Measurements from ENCODE around the gene FAM131A. TPM values are rescaled to one million over a fixed set of nuclear protein-coding genes. Genes with fewer than 3 reads are reported as not detected.

FAM131A gene
- total RNA-seq, 1 donor from 2014 or later = 51.4 TPM

GRCh38 chr3:184315543-184315867 is 21.9 kb upstream of the FAM131A start:
- peak overlapping the region; percentile 89 for H3K27ac Mint-ChIP-seq (ENCODE audit: unreplicated experiment)
- DNase-seq = no peak
- peak overlapping the region; percentile 88 for H3K4me3 Mint-ChIP-seq (ENCODE audit: unreplicated experiment)
- H3K27me3 Mint-ChIP-seq (ENCODE audit: unreplicated experiment) = peaks cover 2% of the 10 kb centered on the region
- H3K36me3 Mint-ChIP-seq (ENCODE audit: unreplicated experiment) = no peaks in the 10 kb centered on the region
- H3K9me3 Mint-ChIP-seq (ENCODE audit: unreplicated experiment) = peaks cover 4% of the 10 kb centered on the region
- TF ChIP-seq, protein P1, sequence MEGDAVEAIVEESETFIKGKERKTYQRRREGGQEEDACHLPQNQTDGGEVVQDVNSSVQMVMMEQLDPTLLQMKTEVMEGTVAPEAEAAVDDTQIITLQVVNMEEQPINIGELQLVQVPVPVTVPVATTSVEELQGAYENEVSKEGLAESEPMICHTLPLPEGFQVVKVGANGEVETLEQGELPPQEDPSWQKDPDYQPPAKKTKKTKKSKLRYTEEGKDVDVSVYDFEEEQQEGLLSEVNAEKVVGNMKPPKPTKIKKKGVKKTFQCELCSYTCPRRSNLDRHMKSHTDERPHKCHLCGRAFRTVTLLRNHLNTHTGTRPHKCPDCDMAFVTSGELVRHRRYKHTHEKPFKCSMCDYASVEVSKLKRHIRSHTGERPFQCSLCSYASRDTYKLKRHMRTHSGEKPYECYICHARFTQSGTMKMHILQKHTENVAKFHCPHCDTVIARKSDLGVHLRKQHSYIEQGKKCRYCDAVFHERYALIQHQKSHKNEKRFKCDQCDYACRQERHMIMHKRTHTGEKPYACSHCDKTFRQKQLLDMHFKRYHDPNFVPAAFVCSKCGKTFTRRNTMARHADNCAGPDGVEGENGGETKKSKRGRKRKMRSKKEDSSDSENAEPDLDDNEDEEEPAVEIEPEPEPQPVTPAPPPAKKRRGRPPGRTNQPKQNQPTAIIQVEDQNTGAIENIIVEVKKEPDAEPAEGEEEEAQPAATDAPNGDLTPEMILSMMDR (IDR thresholded peaks at IDR 0.05; ENCODE audit: partially characterized antibody, unreplicated experiment) = no peak
- H3K4me1 Mint-ChIP-seq (ENCODE audit: low read depth, unreplicated experiment) = peaks cover 10% of the 10 kb centered on the region

DNA sequence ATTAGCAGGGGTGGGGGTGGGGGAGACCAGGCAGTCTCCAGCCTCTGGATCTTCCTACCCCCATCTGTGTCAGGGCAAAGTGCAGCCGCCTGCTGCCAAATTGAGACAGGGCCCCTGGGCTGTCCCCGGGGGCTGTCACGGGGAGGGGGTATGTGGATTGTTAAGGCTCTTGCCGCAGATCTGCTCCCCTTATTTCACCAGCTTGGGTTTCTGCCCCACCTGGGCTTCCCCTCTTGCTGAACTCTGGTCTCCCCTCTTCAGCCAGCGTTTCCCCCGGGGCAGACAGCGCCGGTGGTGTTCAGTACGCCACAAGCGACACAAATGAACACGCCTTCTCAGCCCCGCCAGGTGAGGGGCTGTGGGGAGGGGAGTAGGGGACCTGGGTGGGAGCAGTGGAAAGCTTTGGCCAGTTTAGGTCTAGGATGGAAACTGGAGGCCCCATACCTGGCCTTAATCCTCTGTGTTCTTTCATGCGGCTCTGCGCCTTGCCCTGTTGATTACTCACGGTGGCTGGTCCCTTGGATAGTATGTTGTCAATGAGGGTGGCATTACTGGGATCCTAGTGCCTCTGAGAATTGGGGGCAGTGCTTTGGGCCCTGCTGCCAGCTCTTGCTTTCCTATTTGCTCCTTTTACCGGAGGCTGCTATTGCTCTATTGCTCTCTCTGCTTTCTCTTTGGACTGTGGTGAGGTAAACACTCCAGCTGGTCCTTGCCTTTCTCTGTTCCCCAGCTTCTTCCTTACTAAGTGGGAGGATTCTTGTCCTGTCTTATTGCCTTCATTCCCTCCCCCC is 21.3 kb upstream of the FAM131A start:
- Mint-ChIP-seq H3K9me3 (ENCODE audit: unreplicated experiment) (peaks cover 5% of the 10 kb centered on the region), H3K27me3 (ENCODE audit: unreplicated experiment) (peaks cover 2% of the 10 kb centered on the region), H3K4me1 (ENCODE audit: low read depth, unreplicated experiment) (peaks cover 10% of the 10 kb centered on the region), H3K36me3 (ENCODE audit: unreplicated experiment) (no peaks in the 10 kb centered on the region), H3K4me3 (ENCODE audit: unreplicated experiment) (peak overlapping the region; percentile 88), H3K27ac (ENCODE audit: unreplicated experiment) (peak overlapping the region; percentile 89)
- TF ChIP-seq, protein P1 (IDR thresholded peaks at IDR 0.05; ENCODE audit: partially characterized antibody, unreplicated experiment) = no peak
- DNase-seq = peak; percentile 43

DNA sequence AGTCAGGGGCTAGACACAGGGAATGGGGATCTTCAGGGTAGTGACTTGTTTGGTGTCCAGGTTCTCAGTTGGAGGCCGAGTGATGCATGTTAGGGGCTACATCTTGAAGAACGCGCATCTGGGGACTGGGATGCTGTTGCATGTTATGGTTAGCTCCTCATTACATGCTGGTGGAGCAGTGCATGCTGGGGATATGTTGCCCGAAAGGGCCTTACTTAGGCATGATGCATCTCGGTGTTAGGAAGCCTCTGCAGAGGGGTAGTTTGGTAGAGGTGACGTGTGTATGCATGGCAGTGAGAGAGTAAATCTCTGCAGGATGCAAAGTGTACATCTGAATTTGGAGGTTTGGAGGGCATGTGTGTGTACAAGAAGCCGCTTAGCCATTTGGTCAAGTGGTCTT is 20.6 kb upstream of the FAM131A start:
- Mint-ChIP-seq H3K27ac (ENCODE audit: unreplicated experiment) (peak overlapping the region; percentile 89), H3K4me3 (ENCODE audit: unreplicated experiment) (peak overlapping the region; percentile 88), H3K9me3 (ENCODE audit: unreplicated experiment) (peaks cover 2% of the 10 kb centered on the region), H3K36me3 (ENCODE audit: unreplicated experiment) (no peaks in the 10 kb centered on the region), H3K27me3 (ENCODE audit: unreplicated experiment) (peaks cover 2% of the 10 kb centered on the region), H3K4me1 (ENCODE audit: low read depth, unreplicated experiment) (peaks cover 10% of the 10 kb centered on the region)
- TF ChIP-seq, protein P1 (IDR thresholded peaks at IDR 0.05; ENCODE audit: partially characterized antibody, unreplicated experiment) = no peak
- DNase-seq = no peak

DNA sequence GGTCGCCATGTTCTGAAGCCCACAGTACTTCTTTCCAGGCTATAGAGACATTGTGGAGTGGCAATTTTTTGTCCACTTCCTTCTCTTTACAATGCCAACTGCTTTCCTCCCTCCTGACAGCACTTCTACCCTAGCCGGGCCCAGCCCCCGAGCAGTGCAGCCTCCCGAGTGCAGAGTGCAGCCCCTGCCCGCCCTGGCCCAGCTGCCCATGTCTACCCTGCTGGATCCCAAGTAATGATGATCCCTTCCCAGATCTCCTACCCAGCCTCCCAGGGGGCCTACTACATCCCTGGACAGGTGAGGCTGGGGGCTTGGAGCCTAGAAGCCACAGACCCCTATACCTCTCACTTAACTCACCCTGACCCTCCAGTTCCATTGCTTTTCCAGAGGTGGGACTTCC is 20.2 kb upstream of the FAM131A start:
- peaks cover 10% of the 10 kb centered on the region for H3K4me1 Mint-ChIP-seq (ENCODE audit: low read depth, unreplicated experiment)
- H3K27me3 Mint-ChIP-seq (ENCODE audit: unreplicated experiment) = peaks cover 3% of the 10 kb centered on the region
- peak overlapping the region; percentile 88 for H3K4me3 Mint-ChIP-seq (ENCODE audit: unreplicated experiment)
- H3K36me3 Mint-ChIP-seq (ENCODE audit: unreplicated experiment) = no peaks in the 10 kb centered on the region
- TF ChIP-seq, protein P1 (IDR thresholded peaks at IDR 0.05; ENCODE audit: partially characterized antibody, unreplicated experiment) = no peak
- peak overlapping the region; percentile 49 for H3K27ac Mint-ChIP-seq (ENCODE audit: unreplicated experiment)
- DNase-seq = no peak
- H3K9me3 Mint-ChIP-seq (ENCODE audit: unreplicated experiment) = peaks cover 2% of the 10 kb centered on the region

GRCh38 chr3:184320104-184320445 is 17.3 kb upstream of the FAM131A start:
- TF ChIP-seq, protein P1 (IDR thresholded peaks at IDR 0.05; ENCODE audit: partially characterized antibody, unreplicated experiment) = no peak
- H3K4me3 Mint-ChIP-seq (ENCODE audit: unreplicated experiment) = no peak overlapping the region
- peaks cover 7% of the 10 kb centered on the region for H3K27me3 Mint-ChIP-seq (ENCODE audit: unreplicated experiment)
- H3K27ac Mint-ChIP-seq (ENCODE audit: unreplicated experiment) = no peak overlapping the region
- peaks cover 6% of the 10 kb centered on the region for H3K9me3 Mint-ChIP-seq (ENCODE audit: unreplicated experiment)
- H3K4me1 Mint-ChIP-seq (ENCODE audit: low read depth, unreplicated experiment) = peaks cover 10% of the 10 kb centered on the region
- DNase-seq = no peak
- no peaks in the 10 kb centered on the region for H3K36me3 Mint-ChIP-seq (ENCODE audit: unreplicated experiment)

Data from glutamatergic neuron (in vitro differentiated cells).